HEK293T (cell line): Measurements from ENCODE around the gene CDCP1.

Experiments used
- FOXK2 ChIP-seq: fragments of 450-650 bp; IDR thresholded peaks from 2 replicates; pipeline ENCODE4 v1.6.1; 2016; ENCODE audit warnings: mild to moderate bottlenecking
- SP1 ChIP-seq: fragments of 450-650 bp; IDR thresholded peaks from 2 replicates; pipeline ENCODE4 v1.6.1; 2017
- SUZ12 ChIP-seq: fragments of 450-650 bp; IDR thresholded peaks from 2 replicates; pipeline ENCODE4 v1.6.1; 2016; ENCODE audit warnings: mild to moderate bottlenecking
- ZNF384 ChIP-seq: fragments of 450-650 bp; IDR thresholded peaks from 2 replicates; pipeline ENCODE4 v1.6.1; 2016

GRCh38 chr3:45153658-45154437 is 7.7 kb upstream of the CDCP1 start:
- TF ChIP-seq FOXK2 (no peak), SP1 (no peak), ZNF384 (no peak), SUZ12 (no peak)
